Measurements from ENCODE around the gene SLC23A2.

- TF ChIP-seq CTCF (conservative IDR thresholded peaks at IDR 0.05) (no peak), EZH2 (IDR thresholded peaks at IDR 0.05; ENCODE audit: low read depth) (no peak)
Measured at GRCh38 chr20:4802527-4802926, 198.8 kb downstream of the SLC23A2 start.

Data from PC-9 (cell line).